H1 (cell line): ENCODE data around the gene ZNF260. TPM values are rescaled to one million over a fixed set of nuclear protein-coding genes. Genes with fewer than 3 reads are reported as not detected.

Experiments used
- EZH2 ChIP-seq: fragments of 200-600 bp; sonication (generic); IDR thresholded peaks from 2 replicates; pipeline ENCODE4 v1.7.1; 2012; ENCODE audit warnings: low read depth, mild to moderate bottlenecking, moderate library complexity, low read length, inconsistent platforms; ENCODE audit not compliant: severe bottlenecking
- GABPA ChIP-seq: IDR thresholded peaks from 2 replicates; pipeline ENCODE4 v1.6.1; 2011; ENCODE audit warnings: mild to moderate bottlenecking, low read length, moderate library complexity, borderline replicate concordance; ENCODE audit not compliant: insufficient read depth
- GTF2F1 ChIP-seq: IDR thresholded peaks from 2 replicates; pipeline ENCODE4 v1.6.1; 2012; ENCODE audit warnings: low read depth, low read length, improper control_type of control experiment, borderline replicate concordance
- PHF8 ChIP-seq: fragments of 200-600 bp; sonication (generic); conservative IDR thresholded peaks from 2 replicates; pipeline ENCODE4 v1.7.1; 2012; ENCODE audit warnings: low read depth, mild to moderate bottlenecking, inconsistent platforms, low read length, moderate library complexity
- polyA plus RNA-seq, 7 experiments: library from polyadenylated mRNA; depleted of rRNA in 3 of 7; stranded (reverse) in 5 of 7; unstranded in 2 of 7; fragments of >200 nt in 5 of 7; fragments of 200-250 nt in 2 of 7; gene quantifications; 1 replicate in 5 of 7; 2 replicates in 1 of 7; 4 replicates in 1 of 7; pipeline versions ENCODE4 v1.2.1 to v1.2.3, GENCODE V29; 2011 to 2013; ENCODE audit warnings: missing spikeins in 2 of 7, mixed read lengths in 2 of 7
- total RNA-seq: library from RNA; stranded (reverse); fragmentation: NEBNext Ultra II Directional; extraction: Animal tissue kit (Norgen Biotek cat#: 25700); gene quantifications from 2 replicates; pipeline ENCODE4 v1.2.1, GENCODE V29; 2021

The ZNF260 gene
- total and polyA plus RNA-seq, 2 of the 8 experiments (the other 6 are each of a cell fraction or from before 2014, with no cell fraction given) = 5.5 to 30.7 TPM

- TF ChIP-seq GABPA (no peak), EZH2 (no peak), GTF2F1 (no peak), PHF8 (no peak)
- TF ChIP-seq, all 59 proteins: peak for 0
Measured at GRCh38 chr19:36488118-36488845, 39.8 kb downstream of the ZNF260 start (continued).
